Mononuclear cell (primary cell): Measurements from ENCODE around the gene PRKAR1B. TPM values are rescaled to one million over a fixed set of nuclear protein-coding genes. Genes with fewer than 3 reads are reported as not detected.

Experiments
- H3K27me3 ChIP-seq: 2 replicates; pipeline ENCODE4 v1.6.0; 2011; ENCODE audit warnings: low read length, control low read depth; ENCODE audit not compliant: insufficient read depth
- H3K4me1 ChIP-seq: 2 replicates; pipeline ENCODE4 v1.5.1; 2011; ENCODE audit warnings: mild to moderate bottlenecking, low read length, control low read depth; ENCODE audit not compliant: insufficient read depth
- H3K4me3 ChIP-seq: 2 replicates; pipeline ENCODE4 v1.5.1; 2011; ENCODE audit warnings: mild to moderate bottlenecking, low read length, moderate library complexity
- H3K9me3 ChIP-seq: 2 replicates; pipeline ENCODE4 v1.5.1; 2011; ENCODE audit warnings: low read depth, mild to moderate bottlenecking, control low read depth, low read length
- total RNA-seq: library from RNA; depleted of rRNA; stranded (reverse); fragments of >200 nt; gene quantifications from one replicate; pipeline ENCODE4 v1.2.3, GENCODE V29; 2012

The PRKAR1B gene
- total RNA-seq, 1 donor, result 9.4 TPM

DNA sequence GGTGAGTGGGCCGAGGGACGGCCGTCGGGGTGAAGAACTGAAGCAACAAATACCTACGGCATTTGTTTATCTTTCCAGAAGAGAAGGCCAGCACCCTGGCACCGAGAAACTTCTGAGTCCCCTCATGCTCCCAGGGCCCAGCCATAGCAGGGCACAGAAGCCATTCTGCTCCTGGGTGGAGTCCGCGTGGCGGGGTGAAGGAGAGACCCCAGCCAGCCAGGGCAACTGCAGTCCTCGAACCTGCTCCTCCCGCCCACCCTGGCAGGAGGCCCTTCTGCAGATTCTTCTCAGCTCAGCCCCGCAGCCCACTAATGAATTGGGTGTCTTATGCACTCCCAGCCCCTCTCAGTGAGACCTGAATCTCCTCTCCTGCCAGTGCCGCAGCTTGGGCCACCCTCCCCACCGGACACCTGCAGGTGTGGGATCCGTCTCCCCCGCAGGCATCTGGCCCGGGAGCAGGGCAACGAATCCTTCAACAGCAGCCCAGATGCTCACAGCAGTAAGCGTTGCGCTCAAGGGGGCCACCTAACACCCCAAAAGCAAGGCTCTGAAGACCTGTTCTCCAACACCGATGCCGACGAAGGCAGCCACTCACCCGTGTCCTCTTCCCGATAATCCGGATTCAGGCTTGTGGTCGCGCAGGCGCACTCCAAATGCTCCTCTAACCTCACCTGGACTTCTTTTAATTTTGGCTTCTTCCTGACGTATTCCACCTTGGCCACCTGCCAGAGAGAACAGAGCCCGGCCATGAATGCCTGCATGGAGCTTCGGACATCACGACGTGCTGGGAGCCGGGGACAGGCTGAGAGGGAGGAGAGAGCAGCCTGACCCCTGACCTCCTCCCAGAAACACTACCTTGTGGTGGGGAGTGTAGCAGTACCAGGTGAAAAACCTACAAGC is 226.3 kb downstream of the PRKAR1B start:
- no peaks in the 10 kb centered on the region for H3K9me3 ChIP-seq
- no peak overlapping the region for H3K4me3 ChIP-seq
- H3K4me1 ChIP-seq, result no peaks in the 10 kb centered on the region
- H3K27me3 ChIP-seq, result no peaks in the 10 kb centered on the region

GRCh38 chr7:499853-500485 is 227.1 kb downstream of the PRKAR1B start:
- H3K4me1 ChIP-seq, result no peaks in the 10 kb centered on the region
- H3K9me3 ChIP-seq, result no peaks in the 10 kb centered on the region
- H3K4me3 ChIP-seq, result no peak overlapping the region
- no peaks in the 10 kb centered on the region for H3K27me3 ChIP-seq

Other genes starting within 250 kb of the PRKAR1B start
- 6.1 TPM for gene PDGFA, start 207.4 kb downstream of the PRKAR1B start, total RNA-seq
- 2.9 TPM for gene DNAAF5, start 582 bp downstream of the PRKAR1B start, total RNA-seq
- gene SUN1, start 105.2 kb upstream of the PRKAR1B start, total RNA-seq, result 86.3 TPM
- gene GET4, start 149.3 kb upstream of the PRKAR1B start, total RNA-seq, result 20.7 TPM
- 24.3 TPM for gene ADAP1, start 227.4 kb upstream of the PRKAR1B start, total RNA-seq
- 33.4 TPM for gene COX19, start 248.3 kb upstream of the PRKAR1B start, total RNA-seq